ENCODE results near the gene IL11RA.

Gene IL11RA

GRCh38 chr9:34651876-34652601, at the start of gene IL11RA:
Gene IL11RA (plus strand): TSS chr9:34652185. CDS start chr9:34655218, 3,033 bp downstream.
- DNase-seq: peak; percentile 90

GRCh38 chr9:34603610-34604231, 48.3 kb upstream of the IL11RA start:
- peak; percentile 91 for DNase-seq

- DNase-seq: no peak
Measured at GRCh38 chr9:34606190-34606589, 45.8 kb upstream of the IL11RA start.

GRCh38 chr9:34606905-34607304, 45.1 kb upstream of the IL11RA start:
- no peak for DNase-seq

GRCh38 chr9:34607331-34607730, 44.7 kb upstream of the IL11RA start:
- no peak for DNase-seq

GRCh38 chr9:34610434-34611206, 41.4 kb upstream of the IL11RA start:
- no peak for DNase-seq

- no peak for DNase-seq
Measured at GRCh38 chr9:34611251-34611810, 40.7 kb upstream of the IL11RA start.

GRCh38 chr9:34611811-34612787, 39.9 kb upstream of the IL11RA start, which contains the start of gene RPP25L:
Gene RPP25L (minus strand): TSS chr9:34612097. CDS start chr9:34611296, 801 bp downstream.
- DNase-seq: peak; percentile 89

GRCh38 chr9:34612788-34613390, 39.1 kb upstream of the IL11RA start:
- peak; percentile 81 for DNase-seq

GRCh38 chr9:34615132-34615531, 36.9 kb upstream of the IL11RA start:
- DNase-seq: no peak

GRCh38 chr9:34620061-34620994, 31.7 kb upstream of the IL11RA start, which contains the start of gene DCTN3:
Gene DCTN3 (minus strand): TSS chr9:34620495. CDS start chr9:34620464, 31 bp downstream.
- peak; percentile 91 for DNase-seq

GRCh38 chr9:34623374-34624235, 28.4 kb upstream of the IL11RA start:
- DNase-seq: no peak

- no peak for DNase-seq
Measured at GRCh38 chr9:34624475-34625185, 27.4 kb upstream of the IL11RA start.

- DNase-seq: no peak
Measured at GRCh38 chr9:34625186-34625486, 26.8 kb upstream of the IL11RA start.

- no peak for DNase-seq
Measured at GRCh38 chr9:34627716-34628655, 24.0 kb upstream of the IL11RA start.

GRCh38 chr9:34628656-34629490, 23.1 kb upstream of the IL11RA start, which contains the start of gene ARID3C:
Gene ARID3C (minus strand): TSS chr9:34629066. CDS start chr9:34628014, 1,052 bp downstream.
- no peak for DNase-seq

GRCh38 chr9:34629491-34629808, 22.5 kb upstream of the IL11RA start:
- no peak for DNase-seq

All from right forelimb (tissue), 1 donor.